Cardiac muscle cell (in vitro differentiated cells and primary cell): Measurements from ENCODE around the gene DOHH. TPM values are rescaled to one million over a fixed set of nuclear protein-coding genes. Genes with fewer than 3 reads are reported as not detected.

Experiments used
- DNase-seq, 2 donors: peaks; one replicate each; pipeline versions ENCODE4 v3.0.0 to v3.0.0-alpha.2; 2010 to 2017; ENCODE audit warnings: low read depth in 1 of 2, low spot score in 1 of 2
- H3K27ac ChIP-seq: fragments of 200-600 bp; sonication (generic); 2 replicates; pipeline ENCODE4 v1.5.1; 2016
- H3K27me3 ChIP-seq: fragments of 200-600 bp; sonication (generic); 2 replicates; pipeline ENCODE4 v1.6.0; 2016; ENCODE audit warnings: control low read depth
- H3K36me3 ChIP-seq: fragments of 200-600 bp; sonication (generic); 2 replicates; pipeline ENCODE4 v1.5.1; 2016; ENCODE audit warnings: control low read depth
- H3K4me1 ChIP-seq: fragments of 200-600 bp; sonication (generic); 2 replicates; pipeline ENCODE4 v1.8.1; 2017; ENCODE audit warnings: low read depth, mild to moderate bottlenecking, mixed run types
- H3K4me3 ChIP-seq: fragments of 200-600 bp; sonication (generic); 2 replicates; pipeline ENCODE4 v1.5.1; 2016; ENCODE audit warnings: mild to moderate bottlenecking
- H3K9me3 ChIP-seq: fragments of 200-600 bp; sonication (generic); 2 replicates; pipeline ENCODE4 v1.5.1; 2017; ENCODE audit warnings: low read depth, mild to moderate bottlenecking, control low read depth
- CTCF ChIP-seq: IDR thresholded peaks from 2 replicates; pipeline ENCODE4 v1.5.1; 2012; ENCODE audit warnings: low read depth, mild to moderate bottlenecking, low read length
- polyA plus RNA-seq: library from polyadenylated mRNA; unstranded; fragments of >200 nt; fragmentation: Nextera tagmentation; extraction: Ambion mirVana; gene quantifications from 2 replicates; pipeline ENCODE4 v1.2.1, GENCODE V29; 2016
- total RNA-seq: library from RNA; depleted of rRNA; stranded (reverse); fragments of >200 nt; gene quantifications from 2 replicates; pipeline ENCODE4 v1.2.3, GENCODE V29; 2016

DOHH gene
- total and polyA plus RNA-seq, 2 experiments from 2014 or later = 16.2 to 21.0 TPM

GRCh38 chr19:3497757-3498520 lies 2.5 kb downstream of the DOHH start:
- H3K4me3 ChIP-seq = no peak overlapping the region
- no peak for DNase-seq
- no peak overlapping the region for H3K27ac ChIP-seq
- H3K9me3 ChIP-seq = no peaks in the 10 kb centered on the region
- no peaks in the 10 kb centered on the region for H3K27me3 ChIP-seq
- peaks cover 4% of the 10 kb centered on the region for H3K4me1 ChIP-seq
- TF ChIP-seq CTCF = no peak
- peaks cover 8% of the 10 kb centered on the region for H3K36me3 ChIP-seq

GRCh38 chr19:3496392-3497273 lies 3.8 kb downstream of the DOHH start:
- TF ChIP-seq CTCF = no peak
- peaks cover 4% of the 10 kb centered on the region for H3K4me1 ChIP-seq
- peaks cover 8% of the 10 kb centered on the region for H3K36me3 ChIP-seq

GRCh38 chr19:3494559-3494958 lies 5.9 kb downstream of the DOHH start:
- Histone ChIP-seq H3K27ac (no peak overlapping the region), H3K4me3 (no peak overlapping the region), H3K27me3 (no peaks in the 10 kb centered on the region), H3K9me3 (no peaks in the 10 kb centered on the region), H3K4me1 (peaks cover 2% of the 10 kb centered on the region), H3K36me3 (peaks cover 8% of the 10 kb centered on the region)
- no peak for DNase-seq
- TF ChIP-seq CTCF = no peak

More at GRCh38 chr19:3496392-3497273, 3.8 kb downstream of the DOHH start:
- Histone ChIP-seq H3K27me3 (no peaks in the 10 kb centered on the region), H3K9me3 (no peaks in the 10 kb centered on the region), H3K27ac (no peak overlapping the region), H3K4me3 (no peak overlapping the region)
- DNase-seq = no peak

GRCh38 chr19:3494051-3494450 lies 6.4 kb downstream of the DOHH start:
- Histone ChIP-seq H3K4me3 (no peak overlapping the region), H3K27me3 (no peaks in the 10 kb centered on the region), H3K4me1 (no peaks in the 10 kb centered on the region), H3K36me3 (peaks cover 8% of the 10 kb centered on the region), H3K27ac (no peak overlapping the region), H3K9me3 (no peaks in the 10 kb centered on the region)
- peak in 1 of 2 donors; percentile 18 for DNase-seq
- no peak for TF ChIP-seq CTCF

- Histone ChIP-seq H3K27ac (no peak overlapping the region), H3K4me3 (no peak overlapping the region), H3K4me1 (no peaks in the 10 kb centered on the region), H3K27me3 (no peaks in the 10 kb centered on the region), H3K36me3 (peaks cover 8% of the 10 kb centered on the region), H3K9me3 (no peaks in the 10 kb centered on the region)
- DNase-seq = no peak
- TF ChIP-seq CTCF = no peak
Measured at GRCh38 chr19:3493651-3494050, 6.8 kb downstream of the DOHH start.
